HepG2 (cell line): ENCODE measurements around the gene ARMH4. TPM values are rescaled to one million over a fixed set of nuclear protein-coding genes. Genes with fewer than 3 reads are reported as not detected.
A peak's percentile ranks its signal among the peaks of the same experiment; 100 is the strongest.

Source experiments
- CERS6 ChIP-seq: sonication (generic); formaldehyde crosslinking; IDR thresholded peaks from 2 replicates; pipeline ENCODE4 v1.5.0; 2020; ENCODE audit warnings: missing genetic modification reagents
- MEF2D ChIP-seq: sonication (generic); formaldehyde crosslinking; IDR thresholded peaks from 2 replicates; pipeline ENCODE4 v1.5.1; 2020; ENCODE audit warnings: mild to moderate bottlenecking, missing genetic modification reagents
- MIER2 ChIP-seq: IDR thresholded peaks from 2 replicates; pipeline ENCODE4 v1.6.1; 2016; ENCODE audit warnings: missing biosample characterization, missing genetic modification reagents
- MLXIP ChIP-seq: sonication (generic); formaldehyde crosslinking; IDR thresholded peaks from 2 replicates; pipeline ENCODE4 v1.9.0; 2021; ENCODE audit warnings: missing genetic modification reagents, borderline replicate concordance
- NCOA1 ChIP-seq: sonication (generic); formaldehyde crosslinking; IDR thresholded peaks from 2 replicates; pipeline ENCODE4 v1.9.0; 2021; ENCODE audit warnings: missing genetic modification reagents
- SNAPC4 ChIP-seq: sonication (generic); formaldehyde crosslinking; IDR thresholded peaks from 2 replicates; pipeline ENCODE4 v1.4.0; 2020; ENCODE audit warnings: mild to moderate bottlenecking, missing genetic modification reagents
- ZFY ChIP-seq: sonication (generic); formaldehyde crosslinking; IDR thresholded peaks from 2 replicates; pipeline ENCODE4 v1.4.0; 2020; ENCODE audit warnings: missing genetic modification reagents
- ZNF160 ChIP-seq: sonication (generic); formaldehyde crosslinking; IDR thresholded peaks from 2 replicates; pipeline ENCODE4 v1.8.0; 2022; ENCODE audit warnings: mild to moderate bottlenecking, inconsistent platforms, missing genetic modification reagents
- ZNF713 ChIP-seq: sonication (generic); formaldehyde crosslinking; IDR thresholded peaks from 2 replicates; pipeline ENCODE4 v1.4.0; 2020; ENCODE audit warnings: mild to moderate bottlenecking, missing genetic modification reagents
- ZNF770 ChIP-seq: sonication (generic); formaldehyde crosslinking; IDR thresholded peaks from 2 replicates; pipeline ENCODE4 v1.5.0; 2020; ENCODE audit warnings: mild to moderate bottlenecking, missing genetic modification reagents
- polyA plus RNA-seq, 8 experiments: library from polyadenylated mRNA; depleted of rRNA in 3 of 8; stranded (reverse) in 7 of 8; unstranded in 1 of 8; fragments of >200 nt; fragmentation: Illumina TruSeq in 4 of 8; extraction: Trizol in 4 of 8; gene quantifications; 2 replicates each; pipeline versions ENCODE4 v1.2.1 to v1.2.3, GENCODE V29; 2011 to 2016; ENCODE audit warnings: low read depth in 4 of 8, missing spikeins in 1 of 8, mixed read lengths in 1 of 8; ENCODE audit not compliant: insufficient read depth in 1 of 8
- total RNA-seq, 5 experiments: library from RNA; depleted of rRNA; stranded (reverse); fragments of >200 nt; fragmentation: Illumina TruSeq; extraction: Trizol; gene quantifications; 2 replicates each; pipeline ENCODE4 v1.2.3, GENCODE V29; 2016; ENCODE audit warnings: low read depth in 1 of 5

ARMH4 gene
- total and polyA plus RNA-seq, 2 of the 13 experiments (the other 11 are each of a cell fraction or from before 2014, with no cell fraction given) = 0.02 to 0.18 TPM

- TF ChIP-seq MLXIP (CRISPR knock-in tag) = no peak
- no peak for TF ChIP-seq SNAPC4 (CRISPR knock-in tag)
- no peak for TF ChIP-seq NCOA1 (CRISPR knock-in tag)
- TF ChIP-seq CERS6 = no peak
- TF ChIP-seq ZNF713 (CRISPR knock-in tag) = no peak
- no peak for TF ChIP-seq MEF2D (CRISPR knock-in tag)
- TF ChIP-seq ZNF770 (CRISPR knock-in tag) = no peak
- no peak for TF ChIP-seq MIER2 (CRISPR knock-in tag)
- peak; percentile 85 for TF ChIP-seq ZFY (CRISPR knock-in tag)
- TF ChIP-seq ZNF160 (CRISPR knock-in tag) = peak; percentile 30; the same call in 1 of the 2 replicates
Measured at GRCh38 chr14:58199726-58200479, 47.9 kb upstream of the ARMH4 start, which contains the start of gene ACTR10 (continued).
